HG03565 (cell line): ENCODE measurements around the gene LMO2.
"Not testable (repeated sequence)": the region's sequence is repeated elsewhere in the genome, so short reads cannot be mapped to it uniquely, and the experiment has no call there.

Experiments
- ATAC-seq: cut with Tn5 transposase; IDR thresholded peaks from one replicate; pipeline ENCODE4 v1.9.1; 2021; ENCODE audit warnings: mild to moderate bottlenecking, moderate library complexity; ENCODE audit not compliant: unreplicated experiment

The LMO2 gene

GRCh38 chr11:33891714-33892327 is at the start of gene LMO2:
TSS of gene LMO2 (minus strand) at chr11:33892076. CDS start at chr11:33869716, 22,360 bp downstream.
- no peak for ATAC-seq

- no peak for ATAC-seq
Measured at GRCh38 chr11:33940538-33940815, 48.6 kb upstream of the LMO2 start.

GRCh38 chr11:33936725-33937604 is 45.1 kb upstream of the LMO2 start:
- ATAC-seq, result no peak

- ATAC-seq, result no peak
Measured at GRCh38 chr11:33935461-33936456, 43.9 kb upstream of the LMO2 start.

GRCh38 chr11:33935005-33935404 is 43.1 kb upstream of the LMO2 start:
- ATAC-seq, result no peak

GRCh38 chr11:33934450-33934849 is 42.6 kb upstream of the LMO2 start:
- ATAC-seq, result no peak

- no peak for ATAC-seq
Measured at GRCh38 chr11:33933602-33934001, 41.7 kb upstream of the LMO2 start.

- ATAC-seq, result no peak
Measured at GRCh38 chr11:33932721-33933120, 40.8 kb upstream of the LMO2 start.

GRCh38 chr11:33931739-33932366 is 40.0 kb upstream of the LMO2 start:
- ATAC-seq, result not testable (repeated sequence)

- no peak for ATAC-seq
Measured at GRCh38 chr11:33931067-33931466, 39.2 kb upstream of the LMO2 start.

GRCh38 chr11:33930317-33931021 is 38.6 kb upstream of the LMO2 start:
- ATAC-seq, result no peak

GRCh38 chr11:33928564-33928963 is 36.7 kb upstream of the LMO2 start:
- ATAC-seq, result no peak

GRCh38 chr11:33926671-33927552 is 35.0 kb upstream of the LMO2 start:
- no peak for ATAC-seq

GRCh38 chr11:33924341-33924740 is 32.5 kb upstream of the LMO2 start:
- ATAC-seq, result no peak

GRCh38 chr11:33923626-33924025 is 31.8 kb upstream of the LMO2 start:
- ATAC-seq, result no peak

- ATAC-seq, result peak; percentile 84
Measured at GRCh38 chr11:33920838-33921613, 29.1 kb upstream of the LMO2 start.

- ATAC-seq, result no peak
Measured at GRCh38 chr11:33919645-33920044, 27.8 kb upstream of the LMO2 start.

- not testable (repeated sequence) for ATAC-seq
Measured at GRCh38 chr11:33917402-33917801, 25.5 kb upstream of the LMO2 start.
